ENCODE data around the gene SHC4. TPM values are rescaled to one million over a fixed set of nuclear protein-coding genes. Genes with fewer than 3 reads are reported as not detected.

SHC4 gene
- total RNA-seq, 2 experiments from 2014 or later: 3.7 to 4.1 TPM

- peaks cover 42% of the 10 kb centered on the region for H3K27me3 Mint-ChIP-seq
- no peak overlapping the region for H3K27ac Mint-ChIP-seq
- H3K4me1 Mint-ChIP-seq: peaks cover 16% of the 10 kb centered on the region
These were observed 16.9 kb downstream of the SHC4 start for GRCh38 chr15:48946840-48947187.

GRCh38 chr15:48946074-48946839 is 17.5 kb downstream of the SHC4 start:
- Mint-ChIP-seq H3K4me1 (peaks cover 16% of the 10 kb centered on the region), H3K27ac (no peak overlapping the region), H3K9me3 (no peaks in the 10 kb centered on the region), H3K4me3 (no peak overlapping the region), H3K27me3 (peaks cover 41% of the 10 kb centered on the region), H3K36me3 (no peaks in the 10 kb centered on the region)
- DNase-seq: no peak

More at GRCh38 chr15:48946840-48947187, 16.9 kb downstream of the SHC4 start:
- DNase-seq: no peak
- no peak overlapping the region for H3K4me3 Mint-ChIP-seq
- no peaks in the 10 kb centered on the region for H3K36me3 Mint-ChIP-seq
- H3K9me3 Mint-ChIP-seq: no peaks in the 10 kb centered on the region

GRCh38 chr15:48945386-48945785 is 18.3 kb downstream of the SHC4 start:
- H3K27ac Mint-ChIP-seq: no peak overlapping the region
- H3K9me3 Mint-ChIP-seq: no peaks in the 10 kb centered on the region

GRCh38 chr15:48941904-48942303 is 21.8 kb downstream of the SHC4 start:
- peaks cover 18% of the 10 kb centered on the region for H3K4me1 Mint-ChIP-seq
- H3K4me3 Mint-ChIP-seq: no peak overlapping the region
- H3K27ac Mint-ChIP-seq: no peak overlapping the region
- H3K27me3 Mint-ChIP-seq: peaks cover 44% of the 10 kb centered on the region
- no peak for DNase-seq
- no peaks in the 10 kb centered on the region for H3K9me3 Mint-ChIP-seq
- H3K36me3 Mint-ChIP-seq: no peaks in the 10 kb centered on the region

More at GRCh38 chr15:48945386-48945785, 18.3 kb downstream of the SHC4 start:
- DNase-seq: no peak
- peaks cover 18% of the 10 kb centered on the region for H3K4me1 Mint-ChIP-seq
- no peak overlapping the region for H3K4me3 Mint-ChIP-seq
- no peaks in the 10 kb centered on the region for H3K36me3 Mint-ChIP-seq
- peaks cover 38% of the 10 kb centered on the region for H3K27me3 Mint-ChIP-seq

GRCh38 chr15:48940508-48940907 is 23.2 kb downstream of the SHC4 start:
- Mint-ChIP-seq H3K4me1 (peaks cover 6% of the 10 kb centered on the region), H3K27ac (no peak overlapping the region), H3K9me3 (no peaks in the 10 kb centered on the region), H3K27me3 (peaks cover 50% of the 10 kb centered on the region), H3K36me3 (peaks cover 2% of the 10 kb centered on the region), H3K4me3 (no peak overlapping the region)
- DNase-seq: no peak

GRCh38 chr15:48939648-48940047 is 24.1 kb downstream of the SHC4 start:
- H3K9me3 Mint-ChIP-seq: no peaks in the 10 kb centered on the region
- no peak for DNase-seq

GRCh38 chr15:48937886-48938285 is 25.8 kb downstream of the SHC4 start:
- Mint-ChIP-seq H3K4me1 (peaks cover 2% of the 10 kb centered on the region), H3K27me3 (peaks cover 46% of the 10 kb centered on the region), H3K36me3 (peaks cover 5% of the 10 kb centered on the region), H3K4me3 (no peak overlapping the region), H3K27ac (no peak overlapping the region), H3K9me3 (no peaks in the 10 kb centered on the region)
- no peak for DNase-seq

More at GRCh38 chr15:48939648-48940047, 24.1 kb downstream of the SHC4 start:
- H3K27ac Mint-ChIP-seq: no peak overlapping the region
- peaks cover 2% of the 10 kb centered on the region for H3K36me3 Mint-ChIP-seq
- H3K4me1 Mint-ChIP-seq: peaks cover 2% of the 10 kb centered on the region
- H3K27me3 Mint-ChIP-seq: peaks cover 57% of the 10 kb centered on the region
- H3K4me3 Mint-ChIP-seq: no peak overlapping the region

- Mint-ChIP-seq H3K36me3 (peaks cover 5% of the 10 kb centered on the region), H3K4me3 (no peak overlapping the region), H3K27ac (no peak overlapping the region), H3K4me1 (peaks cover 2% of the 10 kb centered on the region), H3K9me3 (peaks cover 1% of the 10 kb centered on the region), H3K27me3 (peaks cover 42% of the 10 kb centered on the region)
- no peak for DNase-seq
These were observed 27.1 kb downstream of the SHC4 start for GRCh38 chr15:48936666-48937065.

- H3K27me3 Mint-ChIP-seq: peaks cover 32% of the 10 kb centered on the region
- DNase-seq: no peak
- H3K4me3 Mint-ChIP-seq: no peak overlapping the region
- H3K9me3 Mint-ChIP-seq: peaks cover 1% of the 10 kb centered on the region
- H3K36me3 Mint-ChIP-seq: peaks cover 5% of the 10 kb centered on the region
- H3K27ac Mint-ChIP-seq: no peak overlapping the region
- H3K4me1 Mint-ChIP-seq: peaks cover 6% of the 10 kb centered on the region
These were observed 28.5 kb downstream of the SHC4 start for GRCh38 chr15:48935236-48935635.

- DNase-seq: no peak
- peak overlapping the region; percentile 36 for H3K27ac Mint-ChIP-seq
- peaks cover 5% of the 10 kb centered on the region for H3K36me3 Mint-ChIP-seq
- H3K9me3 Mint-ChIP-seq: peaks cover 1% of the 10 kb centered on the region
- H3K4me1 Mint-ChIP-seq: peaks cover 37% of the 10 kb centered on the region
- peaks cover 19% of the 10 kb centered on the region for H3K27me3 Mint-ChIP-seq
- no peak overlapping the region for H3K4me3 Mint-ChIP-seq
These were observed 33.0 kb downstream of the SHC4 start for GRCh38 chr15:48930735-48931134.

- DNase-seq: no peak
- H3K4me3 Mint-ChIP-seq: no peak overlapping the region
- H3K27me3 Mint-ChIP-seq: peaks cover 9% of the 10 kb centered on the region
- H3K9me3 Mint-ChIP-seq: peaks cover 1% of the 10 kb centered on the region
- H3K27ac Mint-ChIP-seq: peak overlapping the region; percentile 85
- H3K4me1 Mint-ChIP-seq: peaks cover 47% of the 10 kb centered on the region
- H3K36me3 Mint-ChIP-seq: peaks cover 5% of the 10 kb centered on the region
These were observed 34.1 kb downstream of the SHC4 start for GRCh38 chr15:48929661-48930060.

- Mint-ChIP-seq H3K9me3 (peaks cover 1% of the 10 kb centered on the region), H3K27me3 (peaks cover 8% of the 10 kb centered on the region), H3K27ac (peak overlapping the region; percentile 85), H3K4me3 (peak overlapping the region; percentile 9), H3K36me3 (peaks cover 5% of the 10 kb centered on the region), H3K4me1 (peaks cover 51% of the 10 kb centered on the region)
- DNase-seq: peak; percentile 58
These were observed 34.7 kb downstream of the SHC4 start for GRCh38 chr15:48928877-48929538.

GRCh38 chr15:48925714-48926223 is 38.0 kb downstream of the SHC4 start:
- H3K4me3 Mint-ChIP-seq: no peak overlapping the region
- H3K9me3 Mint-ChIP-seq: no peaks in the 10 kb centered on the region
- H3K27me3 Mint-ChIP-seq: peaks cover 11% of the 10 kb centered on the region
- peaks cover 48% of the 10 kb centered on the region for H3K4me1 Mint-ChIP-seq
- H3K36me3 Mint-ChIP-seq: peaks cover 9% of the 10 kb centered on the region
- peak overlapping the region; percentile 76 for H3K27ac Mint-ChIP-seq
- DNase-seq: no peak

GRCh38 chr15:48924528-48925393 is 39.0 kb downstream of the SHC4 start:
- Mint-ChIP-seq H3K36me3 (peaks cover 9% of the 10 kb centered on the region), H3K4me3 (no peak overlapping the region), H3K9me3 (no peaks in the 10 kb centered on the region), H3K27ac (peak overlapping the region; percentile 76), H3K4me1 (peaks cover 46% of the 10 kb centered on the region), H3K27me3 (peaks cover 14% of the 10 kb centered on the region)
- no peak for DNase-seq

GRCh38 chr15:48922046-48922445 is 41.7 kb downstream of the SHC4 start:
- H3K4me3 Mint-ChIP-seq: no peak overlapping the region
- peaks cover 30% of the 10 kb centered on the region for H3K27me3 Mint-ChIP-seq
- peaks cover 27% of the 10 kb centered on the region for H3K4me1 Mint-ChIP-seq
- DNase-seq: no peak
- peaks cover 11% of the 10 kb centered on the region for H3K36me3 Mint-ChIP-seq
- no peak overlapping the region for H3K27ac Mint-ChIP-seq
- H3K9me3 Mint-ChIP-seq: no peaks in the 10 kb centered on the region
